Thyroid gland (tissue), 4 donors: ENCODE results near the gene PDE11A.

Source experiments
- POLR2A ChIP-seq, 2 donors: fragments of 450-650 bp; IDR thresholded peaks; one replicate each; pipeline ENCODE4 v1.6.1; 2017; ENCODE audit warnings: antibody characterized with exemption in 2 of 2, mild to moderate bottlenecking in 2 of 2, moderate library complexity in 1 of 2
- TF ChIP-seq, protein P1 (sequence below), 6 experiments: fragments of 200-600 bp in 3 of 6; fragments of 450-650 bp in 3 of 6; sonication (generic) in 3 of 6; IDR thresholded peaks; one replicate each; pipeline ENCODE4 v1.5.1; 2016 to 2019; ENCODE audit warnings: antibody characterized with exemption in 6 of 6, mild to moderate bottlenecking in 2 of 6, inconsistent platforms in 1 of 6, moderate library complexity in 1 of 6

DNA sequence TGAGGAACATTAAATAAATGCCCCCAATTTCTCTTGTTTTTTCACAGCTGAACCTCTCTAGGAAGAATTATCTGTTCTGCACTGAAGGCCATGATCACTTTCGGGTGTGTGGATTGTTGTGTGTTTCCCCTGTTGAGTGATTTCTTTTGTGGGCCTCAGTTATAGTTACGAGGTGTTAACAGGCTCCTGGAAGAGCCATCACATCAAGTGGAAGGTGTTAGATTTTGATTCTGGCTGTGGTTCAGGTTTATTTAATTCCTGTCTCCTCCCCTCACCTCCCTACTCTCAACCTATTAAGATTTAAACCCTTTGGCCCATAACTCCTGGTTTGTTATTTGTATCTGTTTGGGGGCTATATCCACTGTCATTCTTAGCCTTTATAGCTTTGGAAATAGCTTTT is 497.2 kb downstream of the PDE11A start:
- TF ChIP-seq, protein P1, sequence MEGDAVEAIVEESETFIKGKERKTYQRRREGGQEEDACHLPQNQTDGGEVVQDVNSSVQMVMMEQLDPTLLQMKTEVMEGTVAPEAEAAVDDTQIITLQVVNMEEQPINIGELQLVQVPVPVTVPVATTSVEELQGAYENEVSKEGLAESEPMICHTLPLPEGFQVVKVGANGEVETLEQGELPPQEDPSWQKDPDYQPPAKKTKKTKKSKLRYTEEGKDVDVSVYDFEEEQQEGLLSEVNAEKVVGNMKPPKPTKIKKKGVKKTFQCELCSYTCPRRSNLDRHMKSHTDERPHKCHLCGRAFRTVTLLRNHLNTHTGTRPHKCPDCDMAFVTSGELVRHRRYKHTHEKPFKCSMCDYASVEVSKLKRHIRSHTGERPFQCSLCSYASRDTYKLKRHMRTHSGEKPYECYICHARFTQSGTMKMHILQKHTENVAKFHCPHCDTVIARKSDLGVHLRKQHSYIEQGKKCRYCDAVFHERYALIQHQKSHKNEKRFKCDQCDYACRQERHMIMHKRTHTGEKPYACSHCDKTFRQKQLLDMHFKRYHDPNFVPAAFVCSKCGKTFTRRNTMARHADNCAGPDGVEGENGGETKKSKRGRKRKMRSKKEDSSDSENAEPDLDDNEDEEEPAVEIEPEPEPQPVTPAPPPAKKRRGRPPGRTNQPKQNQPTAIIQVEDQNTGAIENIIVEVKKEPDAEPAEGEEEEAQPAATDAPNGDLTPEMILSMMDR (IDR thresholded peaks at IDR 0.05): no peak
- no peak for TF ChIP-seq POLR2A (IDR thresholded peaks at IDR 0.05)
